Endothelial cell (in vitro differentiated cells): Measurements from ENCODE around the gene GRK6. TPM values are rescaled to one million over a fixed set of nuclear protein-coding genes. Genes with fewer than 3 reads are reported as not detected.

Source experiments
- DNase-seq: peaks from one replicate; pipeline ENCODE4 v3.0.0; 2021; ENCODE audit warnings: low spot score
- H3K27ac Mint-ChIP-seq: one replicate; pipeline ENCODE4 v1.8.0; 2021; ENCODE audit warnings: mixed read lengths, inconsistent platforms; ENCODE audit not compliant: unreplicated experiment
- H3K27me3 Mint-ChIP-seq: one replicate; pipeline ENCODE4 v1.8.0; 2021; ENCODE audit warnings: mild to moderate bottlenecking, moderate library complexity, mixed read lengths, inconsistent platforms; ENCODE audit not compliant: unreplicated experiment
- H3K36me3 Mint-ChIP-seq: one replicate; pipeline ENCODE4 v1.8.0; 2021; ENCODE audit warnings: mild to moderate bottlenecking, low read depth, mixed read lengths, inconsistent platforms; ENCODE audit not compliant: unreplicated experiment
- H3K4me1 Mint-ChIP-seq: one replicate; pipeline ENCODE4 v1.8.0; 2021; ENCODE audit warnings: mild to moderate bottlenecking, mixed read lengths, inconsistent platforms; ENCODE audit not compliant: unreplicated experiment
- H3K4me3 Mint-ChIP-seq: one replicate; pipeline ENCODE4 v1.8.0; 2021; ENCODE audit warnings: mild to moderate bottlenecking, mixed read lengths, inconsistent platforms; ENCODE audit not compliant: unreplicated experiment
- H3K9me3 Mint-ChIP-seq: one replicate; pipeline ENCODE4 v1.8.0; 2021; ENCODE audit warnings: mixed read lengths, inconsistent platforms; ENCODE audit not compliant: unreplicated experiment
- CTCF ChIP-seq: fragments of 200-600 bp; sonication (generic); IDR thresholded peaks from one replicate; pipeline ENCODE4 v1.5.0; 2021; ENCODE audit warnings: antibody characterized with exemption; ENCODE audit not compliant: unreplicated experiment
- total RNA-seq: library from RNA; stranded (reverse); fragmentation: NEBNext Ultra II Directional; extraction: Animal tissue kit (Norgen Biotek cat#: 25700); gene quantifications from one replicate; pipeline ENCODE4 v1.2.1, GENCODE V29; 2021; ENCODE audit not compliant: unreplicated experiment

GRK6 gene
- total RNA-seq, 1 donor from 2014 or later: 33.1 TPM

- DNase-seq: no peak
- Mint-ChIP-seq H3K4me1 (no peaks in the 10 kb centered on the region), H3K36me3 (peaks cover 28% of the 10 kb centered on the region), H3K27ac (no peak overlapping the region), H3K4me3 (no peak overlapping the region), H3K27me3 (peaks cover 26% of the 10 kb centered on the region), H3K9me3 (no peaks in the 10 kb centered on the region)
- TF ChIP-seq CTCF: no peak
Observed at GRCh38 chr5:177440211-177440989, 13.9 kb downstream of the GRK6 start.

- no peak overlapping the region for H3K4me3 Mint-ChIP-seq
- no peak for TF ChIP-seq CTCF
- peaks cover 28% of the 10 kb centered on the region for H3K36me3 Mint-ChIP-seq
- DNase-seq: no peak
- peaks cover 28% of the 10 kb centered on the region for H3K27me3 Mint-ChIP-seq
- H3K9me3 Mint-ChIP-seq: no peaks in the 10 kb centered on the region
- H3K27ac Mint-ChIP-seq: no peak overlapping the region
- peaks cover 4% of the 10 kb centered on the region for H3K4me1 Mint-ChIP-seq
Observed at GRCh38 chr5:177440990-177441780, 14.7 kb downstream of the GRK6 start.

- H3K4me3 Mint-ChIP-seq: no peak overlapping the region
- H3K27me3 Mint-ChIP-seq: peaks cover 28% of the 10 kb centered on the region
- DNase-seq: no peak
- TF ChIP-seq CTCF: no peak
- H3K4me1 Mint-ChIP-seq: peaks cover 4% of the 10 kb centered on the region
- H3K36me3 Mint-ChIP-seq: peaks cover 21% of the 10 kb centered on the region
- H3K9me3 Mint-ChIP-seq: no peaks in the 10 kb centered on the region
- no peak overlapping the region for H3K27ac Mint-ChIP-seq
Observed at GRCh38 chr5:177442066-177442826, 15.8 kb downstream of the GRK6 start.

- Mint-ChIP-seq H3K4me3 (no peak overlapping the region), H3K36me3 (peaks cover 19% of the 10 kb centered on the region), H3K27ac (no peak overlapping the region)
Observed at GRCh38 chr5:177443144-177443983, 16.9 kb downstream of the GRK6 start.

More at GRCh38 chr5:177443144-177443983, 16.9 kb downstream of the GRK6 start:
- no peak for TF ChIP-seq CTCF
- Mint-ChIP-seq H3K4me1 (peaks cover 12% of the 10 kb centered on the region), H3K27me3 (peaks cover 32% of the 10 kb centered on the region), H3K9me3 (no peaks in the 10 kb centered on the region)
- DNase-seq: no peak
